Stimulated activated naive CD8-positive, alpha-beta T cell treated with anti-CD3 and anti-CD28 coated beads, Interleukin-15, Interleukin-2, amounts not matched to agents 100 U/mL and 50 U/mL, for 24 hours (primary cell): ENCODE measurements around the gene MAST4.

Source experiments
- ATAC-seq: fragments of 150-1000 bp; cut with Tn5 transposase; one replicate; pipeline ENCODE4 v1.10.0; 2021
- DNase-seq: peaks from one replicate; pipeline ENCODE4 v3.0.0; 2021

The MAST4 gene

DNA sequence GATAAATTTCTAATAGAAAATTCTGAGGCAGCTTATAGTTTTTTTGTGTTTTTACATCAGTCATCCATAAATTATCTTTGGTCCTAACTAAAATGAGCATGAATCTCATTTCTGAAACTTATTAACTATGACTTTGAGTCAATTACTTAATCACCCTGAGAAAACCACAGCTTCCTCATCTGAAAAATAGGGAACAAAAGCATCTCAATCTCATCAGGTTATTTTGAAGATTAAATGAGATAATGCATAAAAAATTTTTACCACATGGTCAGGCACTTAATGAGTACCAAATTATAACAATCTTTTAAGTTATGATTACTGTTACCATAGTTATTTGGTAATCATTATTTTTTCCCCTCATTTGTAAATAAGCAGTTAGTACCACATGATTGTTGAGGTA lies 279.1 kb downstream of the MAST4 start:
- DNase-seq (no peak), ATAC-seq (no peak)

DNA sequence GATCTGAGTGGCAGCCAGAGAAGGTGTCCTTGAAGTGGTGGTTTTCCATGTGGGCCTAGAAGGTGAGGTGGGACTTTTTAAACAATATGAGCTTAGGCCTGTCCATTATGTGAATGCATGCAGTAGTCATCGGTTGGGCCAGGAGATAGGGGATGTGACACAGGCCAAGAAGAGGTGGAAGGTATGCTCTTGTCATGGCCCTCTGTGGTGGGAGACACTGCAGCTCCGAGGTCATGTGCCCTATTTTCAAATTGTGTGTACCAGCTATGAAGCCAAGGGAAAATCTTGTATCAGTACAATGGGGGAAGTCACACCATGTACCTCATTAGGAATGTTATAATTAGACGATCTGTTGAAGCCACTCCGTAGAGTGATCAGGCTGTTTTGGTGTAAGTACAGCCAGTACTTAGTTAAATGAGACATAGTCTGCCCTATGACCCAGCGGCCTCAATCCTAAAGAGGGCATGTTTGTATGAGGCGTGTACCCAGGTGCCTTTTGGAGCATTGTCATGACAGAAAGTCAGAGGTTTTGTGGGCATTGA lies 280.1 kb downstream of the MAST4 start:
- DNase-seq (no peak), ATAC-seq (no peak)

DNA sequence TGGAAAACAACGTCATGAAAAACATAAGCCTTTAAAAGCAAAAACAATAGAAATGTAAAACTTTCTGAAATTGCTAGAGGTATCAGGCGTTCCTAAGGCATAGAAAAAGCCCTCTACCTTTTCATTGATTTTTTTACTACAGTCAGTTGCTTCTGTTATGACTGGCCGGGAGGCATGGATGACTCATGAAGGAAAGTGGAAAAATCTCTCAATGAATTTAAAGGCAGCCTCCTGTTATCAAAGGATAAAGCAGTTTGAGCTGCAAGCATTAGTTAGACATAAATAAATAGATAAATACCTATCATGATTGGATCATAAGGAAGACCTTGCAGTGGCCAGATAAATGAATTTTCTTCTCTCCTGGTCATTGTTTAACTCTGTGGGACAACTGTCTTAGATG lies 281.6 kb downstream of the MAST4 start:
- DNase-seq (no peak), ATAC-seq (no peak)

DNA sequence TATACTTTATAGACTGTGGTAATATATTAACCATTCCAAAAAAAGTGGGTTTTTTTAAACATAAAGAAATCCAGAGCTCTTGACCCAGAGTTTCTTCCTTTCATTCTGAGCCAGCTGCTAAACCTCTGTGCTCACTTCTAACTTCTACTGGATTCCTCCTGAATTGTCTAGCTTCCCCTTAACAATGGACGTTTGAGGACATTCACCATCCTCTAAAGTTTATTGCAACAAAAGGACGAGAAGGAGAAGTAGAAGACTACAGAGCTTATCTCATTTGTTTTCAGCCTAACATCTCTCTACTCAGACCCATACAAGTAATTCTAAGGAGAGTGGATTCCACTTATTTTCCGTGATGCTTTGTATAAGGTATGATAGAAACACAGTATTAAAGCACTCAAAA lies 284.2 kb downstream of the MAST4 start:
- ATAC-seq (no peak), DNase-seq (no peak)

DNA sequence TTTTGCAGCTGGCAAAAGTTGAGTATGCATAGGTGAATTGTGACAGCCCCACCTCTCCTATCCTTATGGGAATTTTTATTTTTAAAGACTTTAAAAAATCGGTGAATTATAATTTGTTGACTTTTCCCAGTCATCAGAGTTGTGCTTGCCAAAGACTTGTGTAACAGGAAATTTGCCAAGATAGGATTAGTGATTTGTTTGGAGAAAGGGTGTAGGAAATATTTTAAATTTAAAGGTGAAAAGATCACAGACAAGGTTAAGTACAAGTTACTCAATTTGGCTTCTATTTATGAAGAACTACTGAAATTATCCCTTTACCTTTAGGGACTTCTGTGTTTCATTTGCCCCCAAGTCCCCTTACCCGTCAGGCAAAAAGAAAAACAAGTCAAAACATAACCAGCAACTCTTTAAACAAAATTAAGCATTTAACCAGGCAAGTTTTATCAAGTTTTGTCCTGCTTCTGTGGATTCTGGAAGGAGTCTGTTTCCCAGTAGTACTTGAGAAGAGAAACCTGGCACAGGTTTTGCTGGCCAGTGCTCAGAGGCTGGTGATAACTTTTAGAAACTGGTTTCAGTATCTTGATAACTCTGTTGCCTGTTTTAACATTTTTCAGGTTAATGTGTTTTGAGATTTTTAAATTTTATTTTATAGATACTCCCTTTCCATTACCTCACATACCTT lies 285.4 kb downstream of the MAST4 start:
- no peak for DNase-seq
- ATAC-seq = no peak

DNA sequence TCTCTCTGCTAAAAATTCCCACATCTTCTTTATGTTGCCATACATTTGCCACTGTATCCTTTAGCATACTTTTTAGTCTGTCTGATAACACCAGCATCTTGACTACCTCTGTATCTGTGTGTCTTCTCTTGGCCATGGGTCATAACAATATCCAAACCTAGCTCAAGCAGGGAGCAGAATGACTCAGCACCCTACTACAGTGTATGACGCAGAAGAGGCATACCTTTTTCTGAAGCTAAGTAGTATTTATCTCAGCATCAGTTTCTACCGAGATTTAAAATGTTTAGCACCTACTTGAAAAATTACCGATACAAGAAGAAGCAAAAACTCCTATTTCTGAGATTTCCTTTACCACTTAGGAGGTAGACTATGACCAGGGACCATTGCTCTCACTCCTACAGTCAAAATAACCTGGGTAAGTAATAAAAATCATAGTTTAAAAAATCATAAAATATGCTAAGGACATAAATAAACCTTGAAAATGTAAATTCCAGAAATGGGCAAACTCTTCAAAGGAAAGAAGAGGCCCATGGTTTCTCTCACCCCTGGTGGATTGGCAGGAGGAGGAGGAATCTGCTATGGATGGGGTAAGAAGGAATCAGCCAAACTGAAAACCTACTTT lies 286.5 kb downstream of the MAST4 start:
- DNase-seq = no peak

DNA sequence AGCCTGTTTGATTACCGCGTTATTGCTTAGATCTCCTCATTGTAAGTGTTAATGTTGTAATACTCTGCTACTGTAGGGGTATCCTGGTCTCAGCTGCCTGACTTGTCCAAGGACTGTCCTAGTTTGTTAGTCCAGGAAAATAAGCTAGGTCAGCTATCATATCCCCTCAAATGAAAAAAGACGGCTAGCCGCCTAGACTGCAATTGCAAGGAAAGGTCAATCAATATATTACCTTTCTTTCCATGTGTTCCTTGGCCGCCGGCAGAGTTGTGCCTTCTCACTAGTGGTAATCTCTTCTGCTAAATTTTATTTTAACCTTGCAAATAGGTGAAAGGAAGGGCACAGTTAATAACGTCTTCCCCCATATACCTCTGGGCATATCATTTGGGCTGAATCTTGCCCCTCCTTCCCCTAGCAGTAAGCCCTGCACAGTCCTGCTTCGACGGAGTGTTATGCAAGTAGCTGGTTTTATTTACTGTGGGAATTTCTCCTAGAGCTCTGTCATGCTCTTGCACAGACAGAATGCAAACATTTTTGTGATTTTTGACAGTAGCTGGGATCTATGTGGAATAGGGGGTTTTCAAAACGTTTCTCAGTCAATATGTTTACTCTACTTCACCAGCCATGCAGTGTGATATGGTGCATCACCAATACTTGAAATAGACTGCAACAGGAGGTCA lies 288.5 kb downstream of the MAST4 start:
- ATAC-seq = no peak
- DNase-seq = no peak

More for the DNA sequence above, 286.5 kb downstream of the MAST4 start:
- ATAC-seq = peak; percentile 57

DNA sequence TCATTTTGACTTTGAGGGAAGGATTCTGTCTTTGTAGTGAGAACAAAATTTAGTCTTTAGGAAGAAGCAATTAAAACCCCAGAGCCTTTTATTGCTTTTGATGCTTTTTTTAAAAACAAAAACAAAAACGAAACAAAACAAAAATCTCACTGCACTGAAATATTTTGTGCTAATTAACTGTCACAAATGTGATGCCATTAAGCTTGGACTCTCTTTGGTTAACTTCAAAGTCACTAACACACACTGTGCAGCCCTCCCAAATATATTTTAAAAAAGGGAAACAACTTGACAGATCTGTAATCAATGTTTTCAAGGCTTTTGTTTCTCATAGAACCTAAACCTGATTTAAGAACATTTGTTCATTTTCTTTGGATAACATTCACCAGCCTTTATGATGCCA lies 290.7 kb downstream of the MAST4 start:
- ATAC-seq (no peak), DNase-seq (no peak)

DNA sequence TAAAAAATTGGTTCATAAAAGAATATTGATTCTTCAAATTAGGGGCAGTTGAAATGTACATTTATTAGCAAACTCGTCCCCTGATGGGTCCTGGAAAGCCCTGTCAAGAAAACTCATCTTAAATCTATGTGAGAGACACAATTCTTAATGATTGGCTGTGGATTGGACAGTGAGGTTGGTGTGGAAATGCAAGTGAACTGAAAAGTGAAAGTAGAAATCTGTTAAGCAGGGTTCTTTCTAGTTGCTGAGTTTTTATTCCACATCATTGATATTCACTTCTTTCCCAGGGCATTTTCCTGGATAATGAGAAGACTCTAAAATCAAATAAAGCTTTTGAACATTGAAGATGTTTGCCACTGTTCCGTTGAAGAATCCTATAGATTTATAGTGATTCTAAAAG lies 292.4 kb downstream of the MAST4 start:
- no peak for ATAC-seq
- no peak for DNase-seq

DNA sequence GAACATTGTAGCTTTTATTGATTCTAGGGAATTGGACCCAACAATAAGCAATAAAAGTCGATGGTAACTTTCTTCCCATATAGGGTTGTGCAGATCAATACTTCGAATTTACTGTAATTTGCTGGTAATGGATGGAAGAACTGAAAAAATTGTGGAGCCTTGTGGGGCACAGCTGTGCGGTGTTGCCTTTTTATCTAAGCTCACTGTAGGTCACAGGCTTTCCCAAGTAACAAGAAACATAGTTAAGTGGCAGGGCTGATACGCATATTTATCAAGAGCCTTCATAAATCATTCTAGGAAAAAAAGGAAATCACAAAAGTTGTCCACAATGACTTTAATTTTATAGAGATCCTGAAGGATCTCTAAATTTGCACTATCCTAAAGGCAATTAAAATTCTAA lies 292.9 kb downstream of the MAST4 start:
- ATAC-seq = no peak

DNA sequence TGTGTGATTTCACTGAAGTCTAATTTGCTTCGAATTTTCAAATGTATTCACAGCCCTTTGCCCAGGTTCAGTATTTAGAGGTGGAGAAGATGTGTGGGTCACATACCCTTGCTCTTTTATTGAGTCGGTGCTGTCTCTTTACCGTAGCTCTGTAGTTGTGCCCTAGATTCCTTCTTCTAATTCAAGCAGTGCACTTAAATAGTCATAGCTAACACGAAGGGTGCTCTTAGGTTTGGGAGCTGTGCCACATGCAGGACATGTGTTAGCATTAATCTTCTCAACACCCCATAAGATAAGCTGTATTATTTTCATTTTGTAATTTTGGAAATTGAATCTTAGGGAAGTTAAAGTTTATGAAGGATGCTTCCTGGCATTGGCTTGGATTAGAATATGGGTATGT lies 293.3 kb downstream of the MAST4 start:
- no peak for ATAC-seq
- no peak for DNase-seq

More for the DNA sequence above, 292.9 kb downstream of the MAST4 start:
- no peak for DNase-seq

DNA sequence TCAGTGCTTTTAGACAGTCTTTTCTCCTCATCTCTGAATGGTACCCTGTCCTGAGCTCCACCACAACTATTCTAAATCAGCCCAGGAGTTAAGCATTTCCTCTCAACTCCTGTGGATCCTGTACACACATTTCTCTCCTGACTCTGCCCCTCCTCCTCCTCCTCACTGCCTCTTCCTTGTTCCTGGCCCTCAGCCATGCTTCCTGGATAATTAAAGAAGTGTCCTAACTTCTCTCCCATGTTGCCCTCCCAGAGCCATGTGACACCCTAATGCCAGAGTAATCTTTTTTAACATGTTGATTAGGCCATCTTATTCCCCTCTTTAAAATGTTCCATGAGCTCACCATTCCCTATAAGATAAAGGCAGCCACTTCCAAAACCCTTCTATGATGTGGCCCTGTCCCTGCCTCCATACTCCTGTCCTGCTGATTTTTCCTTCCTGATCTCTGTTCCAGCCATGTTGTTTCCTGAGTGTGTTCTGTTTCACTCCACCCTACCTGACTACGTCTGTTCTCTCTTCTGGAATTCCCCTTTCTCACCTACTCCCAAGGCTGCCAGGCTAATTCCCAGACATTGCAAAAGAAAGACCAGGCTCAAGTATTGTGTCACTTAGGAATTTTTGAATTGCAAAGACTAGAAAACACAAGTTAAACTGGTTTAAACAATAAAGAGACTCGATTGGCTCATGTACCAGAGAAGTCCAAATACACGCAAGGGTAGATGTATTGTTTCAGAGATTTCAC lies 295.2 kb downstream of the MAST4 start:
- no peak for ATAC-seq
- DNase-seq = no peak

DNA sequence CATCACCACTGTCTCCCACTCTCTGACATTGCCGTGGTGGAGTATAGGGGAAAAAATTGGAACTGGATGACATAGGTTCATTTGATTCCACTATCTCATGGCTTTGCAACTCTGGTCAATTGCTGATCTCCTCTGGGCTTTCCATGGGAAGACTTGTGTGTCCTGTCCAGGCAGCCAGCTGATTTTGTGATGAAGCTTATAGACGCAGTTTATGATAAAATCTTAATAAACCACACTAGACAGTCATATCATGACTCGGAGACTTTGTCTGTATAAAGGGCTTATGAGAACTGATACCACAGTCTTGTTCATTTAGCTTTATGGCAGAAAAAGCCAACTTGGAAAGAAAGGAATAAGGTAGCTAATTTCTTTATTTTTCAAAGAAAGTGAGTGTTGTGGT lies 296.5 kb downstream of the MAST4 start:
- ATAC-seq (no peak), DNase-seq (no peak)

DNA sequence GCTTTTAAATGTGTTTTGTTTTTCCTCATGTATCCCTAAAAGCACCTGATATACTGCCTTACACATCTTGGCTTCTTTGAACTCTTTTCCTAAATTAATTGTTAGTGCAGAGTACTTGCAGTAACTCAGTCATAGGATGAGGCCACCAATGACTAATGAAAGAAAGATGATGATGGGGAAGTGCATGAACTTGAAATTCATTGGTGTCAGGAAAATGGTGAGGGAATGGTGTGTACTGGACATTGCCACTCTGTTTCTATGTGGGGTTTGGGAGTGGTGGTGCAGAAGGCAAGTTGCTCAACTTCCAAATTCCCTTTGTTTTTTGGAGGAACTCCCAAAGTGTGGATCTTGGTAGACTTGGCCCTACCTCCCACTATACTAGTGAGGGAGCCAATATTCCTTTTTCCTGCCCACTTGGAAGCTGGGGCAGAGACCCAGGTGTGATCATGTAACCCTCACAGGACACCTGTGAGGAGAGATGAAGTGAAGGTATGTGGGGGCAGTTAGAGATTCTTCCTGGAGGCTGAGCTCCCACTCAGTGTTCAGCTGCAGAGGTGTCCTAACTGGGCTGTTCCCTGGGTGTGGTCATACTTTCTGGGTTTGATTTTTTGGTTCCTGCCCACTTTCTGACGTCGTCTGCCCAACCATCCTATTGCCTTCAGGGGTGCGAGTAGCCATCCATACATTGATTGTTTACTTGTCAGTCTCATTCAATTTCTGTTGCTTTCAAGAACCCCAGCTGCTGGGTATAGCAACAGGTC lies 298.5 kb downstream of the MAST4 start:
- DNase-seq (no peak), ATAC-seq (no peak)

DNA sequence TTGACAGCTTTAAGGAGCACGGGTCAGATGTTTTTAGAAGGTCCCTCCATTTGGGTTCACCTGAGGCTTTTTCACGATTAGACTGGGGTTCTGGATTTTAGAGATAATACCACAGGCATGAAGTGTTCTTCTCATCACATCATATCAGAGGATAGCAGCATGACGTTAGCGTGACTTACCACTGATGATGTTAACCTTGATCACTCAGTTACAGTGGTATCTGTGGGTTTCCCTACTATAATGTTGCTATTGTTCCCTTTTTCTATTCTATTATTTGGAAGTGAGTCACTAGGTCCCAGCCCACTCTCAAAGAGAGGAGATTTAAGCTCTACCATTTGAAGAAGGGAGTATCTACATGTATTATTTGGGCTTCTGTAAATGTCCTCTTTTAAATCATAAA lies 300.0 kb downstream of the MAST4 start:
- ATAC-seq (peak; percentile 76), DNase-seq (no peak)

DNA sequence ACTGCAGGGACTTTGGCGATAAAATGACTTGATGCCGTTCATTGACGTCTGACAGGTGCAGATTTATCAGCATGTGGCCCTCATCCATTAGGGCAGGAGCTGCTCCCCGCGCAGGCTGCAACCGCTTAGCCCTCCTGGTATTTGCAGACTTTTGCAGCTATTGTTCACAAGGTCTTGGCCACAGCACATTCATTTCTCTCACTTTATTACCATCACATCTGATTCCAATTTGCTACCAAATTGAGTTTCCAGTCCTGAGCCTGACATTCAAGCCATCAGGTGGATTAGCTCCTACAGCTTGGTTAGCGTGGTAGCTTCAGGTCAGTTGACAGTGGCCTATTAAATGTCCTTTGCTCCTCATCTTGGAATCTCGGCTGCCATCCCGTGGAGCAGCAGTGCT lies 301.2 kb downstream of the MAST4 start:
- ATAC-seq (no peak), DNase-seq (no peak)

DNA sequence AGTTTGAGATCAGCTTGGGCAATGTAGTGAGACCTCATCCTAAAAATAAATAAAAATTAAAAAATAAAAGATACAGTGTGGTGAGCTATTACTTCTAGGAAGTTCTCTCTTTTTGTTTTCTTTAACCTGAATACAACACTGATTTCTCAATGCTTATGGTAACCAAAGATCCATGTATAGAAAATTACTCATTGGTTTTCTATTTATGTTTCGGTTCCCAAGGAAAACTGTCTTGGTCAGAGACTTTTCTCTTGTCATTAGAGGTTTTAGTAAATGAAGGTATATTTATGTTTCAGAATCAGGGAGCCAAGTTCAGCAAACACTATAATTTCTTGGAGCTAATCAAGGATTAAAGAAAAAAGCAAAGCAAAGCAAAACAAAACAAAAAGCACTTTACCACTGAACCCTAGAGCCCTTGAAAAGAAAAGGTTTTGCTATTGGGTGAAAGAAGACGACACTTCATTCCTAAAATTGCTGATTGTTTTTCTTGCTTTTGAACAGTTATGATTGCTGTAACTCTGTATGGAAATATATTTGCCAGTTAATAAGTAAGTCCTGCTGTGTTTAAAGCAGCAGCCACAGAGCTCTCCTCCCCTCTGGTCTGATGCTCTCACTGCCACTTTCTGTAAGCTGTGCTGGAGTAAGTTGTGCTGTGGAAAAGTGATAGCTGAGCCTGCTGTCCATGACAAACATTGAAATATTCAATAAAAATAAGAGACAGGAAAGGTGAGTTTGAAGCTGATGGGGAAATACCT lies 302.2 kb downstream of the MAST4 start:
- DNase-seq = no peak
- no peak for ATAC-seq

DNA sequence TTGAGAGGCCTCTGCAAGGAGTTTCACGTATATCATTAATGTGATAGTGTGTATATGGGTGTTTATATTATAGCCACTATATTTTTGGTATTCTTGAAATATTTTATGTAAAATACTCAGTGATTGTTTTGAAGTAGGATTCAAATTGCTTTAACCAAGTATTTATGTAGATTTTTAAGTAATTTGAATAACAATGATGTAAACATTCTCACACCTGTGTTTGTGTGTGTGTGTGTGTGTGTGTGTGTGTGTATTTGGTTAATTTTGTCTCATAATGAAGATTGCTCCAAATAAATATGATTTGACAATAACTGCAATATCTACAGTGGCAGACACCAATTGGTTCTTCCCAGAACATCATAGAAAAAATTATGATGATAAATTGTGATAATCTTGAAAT lies 307.0 kb downstream of the MAST4 start:
- no peak for DNase-seq
- no peak for ATAC-seq

DNA sequence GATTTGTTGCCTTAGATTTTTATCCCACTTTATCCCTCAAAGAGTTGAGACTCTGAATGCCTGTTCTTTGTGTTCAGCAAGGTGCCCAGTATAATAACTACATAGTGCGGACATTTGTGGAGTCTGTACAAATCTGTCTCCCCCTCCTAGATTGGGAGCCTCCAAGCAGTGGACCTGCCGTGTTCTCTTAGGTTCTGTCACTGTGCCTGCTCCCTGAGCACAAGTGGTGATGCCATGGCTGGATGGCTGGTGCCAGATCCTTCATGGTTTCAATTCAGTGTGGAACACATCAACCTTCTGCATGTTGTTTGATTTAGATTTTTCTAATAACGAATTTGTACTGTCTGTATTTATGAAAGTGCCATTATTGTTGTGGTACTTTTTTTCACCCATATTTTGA lies 307.5 kb downstream of the MAST4 start:
- ATAC-seq (no peak), DNase-seq (no peak)

DNA sequence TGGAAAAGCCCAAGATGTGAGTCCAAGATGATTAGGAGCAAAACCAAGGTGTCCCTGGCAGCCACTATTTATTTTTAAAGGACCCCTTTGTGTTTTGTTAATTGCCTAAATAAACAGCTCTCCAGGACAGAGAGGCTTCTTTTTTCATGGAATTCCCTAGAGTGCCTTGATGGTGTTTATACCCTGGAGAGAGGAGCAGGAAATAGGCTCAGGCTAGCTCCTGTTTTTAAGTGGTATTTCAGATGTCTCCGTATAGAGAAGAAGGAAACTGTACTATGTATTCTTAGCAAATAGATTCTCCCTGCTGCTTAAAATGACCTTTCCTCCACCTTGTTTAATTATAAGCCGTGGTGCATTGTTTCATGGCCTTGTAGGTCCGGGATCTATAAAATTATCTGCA lies 308.0 kb downstream of the MAST4 start:
- DNase-seq = no peak
- ATAC-seq = no peak

DNA sequence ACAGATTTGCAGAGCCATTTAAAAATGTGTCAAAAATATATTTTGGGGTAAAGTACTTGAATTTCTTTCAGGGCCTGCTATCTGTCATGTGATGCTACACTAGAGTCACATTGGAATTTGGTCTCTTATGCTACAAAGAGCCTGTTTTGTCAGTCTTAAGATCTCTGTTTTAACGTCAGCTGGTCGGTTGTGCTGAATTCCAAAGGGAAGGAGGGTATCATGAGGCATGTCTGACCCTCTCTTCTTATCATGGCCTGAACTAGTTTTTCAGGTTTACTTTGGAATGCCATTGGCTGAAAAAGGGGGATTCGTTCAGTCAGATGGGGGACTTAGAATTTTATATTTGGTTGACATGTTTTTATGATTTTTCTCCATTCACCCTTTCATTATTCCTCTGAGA lies 309.8 kb downstream of the MAST4 start:
- ATAC-seq = no peak
- no peak for DNase-seq
